ENCODE results near the gene PLA2G4E.

The PLA2G4E gene

DNA sequence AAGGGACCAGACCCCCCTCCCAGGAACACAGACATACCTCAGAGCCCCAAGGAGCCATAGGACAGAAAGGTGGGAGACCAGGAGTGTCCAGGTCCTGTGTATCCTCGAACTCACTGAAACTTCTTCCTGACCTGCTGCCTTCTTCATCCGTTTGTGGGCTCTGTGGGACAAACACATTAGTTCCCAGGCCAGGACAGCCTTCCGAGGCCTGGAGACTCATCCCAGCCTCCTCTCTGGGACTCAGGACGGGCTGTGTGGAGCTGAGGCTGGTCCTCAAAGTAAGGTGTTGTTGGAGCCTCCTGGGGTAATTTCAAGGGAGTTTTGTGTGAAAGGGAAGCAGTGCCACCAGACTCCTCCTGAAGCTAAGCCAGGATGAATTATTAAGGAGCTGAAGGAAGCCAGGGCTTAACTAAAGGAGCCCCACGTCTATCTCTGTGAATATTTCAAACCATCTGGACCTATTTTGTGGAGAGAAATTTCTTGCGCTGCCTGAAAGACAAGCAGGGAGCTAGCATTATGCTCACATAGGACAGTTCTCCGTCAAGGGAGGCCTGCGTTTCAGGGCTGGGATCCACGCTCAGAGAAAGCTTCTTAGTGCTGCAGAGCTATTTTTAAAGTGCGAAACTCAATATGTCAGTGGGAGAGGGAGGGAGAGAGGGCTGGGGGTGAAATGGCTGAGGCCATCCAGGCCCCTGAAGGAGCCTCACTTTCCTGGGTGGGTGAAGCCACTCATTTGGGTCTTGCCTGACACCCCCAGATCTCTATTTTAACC, 29.8 kb upstream of the PLA2G4E start:
- no peak for DNase-seq (ENCODE audit: low spot score)

GRCh38 chr15:42048821-42049200, 28.0 kb upstream of the PLA2G4E start:
- DNase-seq (ENCODE audit: low spot score): no peak

- DNase-seq (ENCODE audit: low spot score): no peak
These were observed 27.4 kb upstream of the PLA2G4E start for GRCh38 chr15:42048080-42048820.

DNA sequence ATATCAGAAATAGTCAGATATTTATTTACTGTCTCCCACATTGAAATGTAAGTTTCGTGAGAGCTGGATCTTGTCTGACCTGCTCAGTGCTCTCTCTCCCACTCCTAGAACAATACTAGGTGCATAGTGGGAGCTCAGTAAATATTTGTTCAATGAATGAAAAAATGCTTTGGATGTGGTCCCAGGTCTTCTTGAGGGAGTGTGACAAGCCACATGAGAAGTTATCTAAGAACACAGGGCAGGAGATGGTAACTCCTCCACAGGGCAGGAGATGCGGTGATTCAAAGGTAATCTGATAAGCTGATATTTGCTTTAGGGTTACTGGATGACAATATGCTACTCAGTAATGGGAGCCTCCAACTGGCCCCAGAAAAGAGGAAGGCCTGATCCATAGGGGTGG, 25.8 kb upstream of the PLA2G4E start:
- DNase-seq (ENCODE audit: low spot score): no peak

GRCh38 chr15:42045211-42045615, 24.4 kb upstream of the PLA2G4E start:
- no peak for DNase-seq (ENCODE audit: low spot score)

DNA sequence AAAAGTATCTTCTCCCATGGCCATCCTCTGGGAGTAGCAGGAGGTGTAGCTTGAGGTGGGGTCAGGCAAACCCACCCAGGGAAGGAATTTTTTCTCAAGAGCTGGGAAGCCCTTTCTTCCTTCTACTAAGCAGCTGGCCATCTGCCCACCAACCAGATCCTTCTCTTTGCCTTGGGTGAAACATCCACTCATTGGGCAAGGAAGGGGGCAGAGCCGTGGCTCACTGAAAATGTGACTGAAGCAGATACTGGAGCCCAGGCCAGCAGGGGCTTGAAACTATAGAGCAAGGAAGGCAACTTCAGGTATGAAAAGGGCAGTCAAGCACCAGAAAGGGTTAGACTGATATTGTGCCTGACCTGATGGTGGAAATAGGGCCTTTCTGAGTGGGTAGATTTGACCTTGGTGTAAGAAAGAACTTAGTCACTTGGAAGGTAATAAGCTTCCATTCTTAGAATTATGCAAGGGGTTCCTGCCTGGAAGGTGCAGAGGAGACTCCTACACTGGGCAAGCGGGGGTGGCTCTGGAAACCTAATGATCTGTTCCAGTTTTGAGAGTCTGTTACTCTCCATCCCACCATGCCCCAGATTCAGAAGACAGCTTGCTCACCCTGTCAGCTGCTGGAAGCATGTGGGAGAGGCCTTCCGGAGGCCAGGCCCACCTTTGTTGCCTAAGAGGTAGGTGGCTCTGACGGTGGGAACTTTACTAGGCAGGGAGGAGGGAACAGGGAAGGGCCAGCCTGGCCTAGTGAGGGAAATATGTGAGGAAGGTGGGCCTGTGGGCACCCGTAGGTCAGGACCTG, 22.0 kb upstream of the PLA2G4E start:
- DNase-seq (ENCODE audit: low spot score): no peak

- DNase-seq (ENCODE audit: low spot score): no peak
These were observed 17.6 kb upstream of the PLA2G4E start for GRCh38 chr15:42038401-42038800.

- DNase-seq (ENCODE audit: low spot score): no peak
These were observed 16.8 kb upstream of the PLA2G4E start for GRCh38 chr15:42037656-42038055.

DNA sequence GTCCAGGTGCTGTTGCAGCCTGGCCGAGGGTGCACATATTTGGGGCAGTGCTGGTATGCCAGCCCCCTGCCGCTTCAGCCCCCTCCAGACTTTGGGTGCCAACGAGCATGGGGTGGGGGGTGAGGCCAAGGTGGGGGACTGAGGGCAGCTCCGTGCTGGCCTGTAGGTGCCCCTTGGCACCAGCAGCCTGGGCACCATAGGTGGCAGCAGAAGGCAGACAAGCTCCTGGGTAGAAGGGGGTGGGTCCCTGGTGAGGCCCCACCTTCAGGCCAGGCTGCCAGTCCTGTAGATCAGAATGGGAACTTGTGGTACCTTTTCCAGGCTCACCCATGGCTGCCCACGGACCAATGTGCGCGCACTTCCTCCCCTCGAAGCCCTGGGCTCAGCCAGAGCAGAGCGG, 16.1 kb upstream of the PLA2G4E start:
- no peak for DNase-seq (ENCODE audit: low spot score)

DNA sequence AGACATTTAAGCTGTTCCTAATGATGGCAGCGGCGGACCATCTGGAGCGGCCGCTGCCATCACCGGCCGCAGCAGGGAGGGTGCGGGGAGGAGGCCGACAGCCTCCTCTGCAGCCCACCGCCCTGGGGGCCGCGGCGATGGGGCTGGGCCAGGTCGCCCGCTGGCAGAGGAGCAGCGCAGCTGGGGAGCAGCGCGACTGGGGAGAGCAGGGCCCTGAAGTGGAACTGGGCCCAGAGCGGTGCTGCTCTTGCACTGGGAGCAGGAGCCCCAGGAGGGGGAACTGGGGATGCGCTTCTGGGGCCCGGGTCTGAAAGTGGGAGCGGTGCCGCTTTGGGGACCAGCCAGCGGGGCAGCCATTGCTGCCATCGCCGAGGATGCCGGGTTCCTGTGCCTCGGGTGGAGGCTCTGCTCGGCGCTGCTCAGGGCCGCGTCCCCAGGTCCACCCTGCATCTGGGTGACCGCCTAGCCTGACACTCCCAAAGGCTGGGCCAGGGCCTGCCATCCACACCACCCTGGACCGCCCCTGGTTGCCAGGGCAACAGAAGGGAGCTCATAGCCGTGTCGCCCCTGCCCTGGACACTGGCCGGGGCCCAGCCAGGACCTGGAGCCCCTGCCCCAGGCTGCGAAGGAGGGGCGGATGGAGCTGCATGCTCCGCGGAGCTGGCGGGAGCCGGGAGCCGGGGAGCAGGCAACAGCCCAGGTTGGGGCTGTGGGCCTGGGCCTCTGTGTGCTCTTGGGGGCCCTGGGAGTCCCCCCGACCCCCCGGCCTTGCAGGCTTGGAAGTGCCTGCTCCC, 15.5 kb upstream of the PLA2G4E start:
- no peak for DNase-seq (ENCODE audit: low spot score)

GRCh38 chr15:42035435-42035761, 14.6 kb upstream of the PLA2G4E start:
- DNase-seq (ENCODE audit: low spot score): peak; percentile 28

- no peak for DNase-seq (ENCODE audit: low spot score)
These were observed 14.0 kb upstream of the PLA2G4E start for GRCh38 chr15:42034628-42035434.

GRCh38 chr15:42033214-42033873, 12.5 kb upstream of the PLA2G4E start:
- no peak for DNase-seq (ENCODE audit: low spot score)

DNA sequence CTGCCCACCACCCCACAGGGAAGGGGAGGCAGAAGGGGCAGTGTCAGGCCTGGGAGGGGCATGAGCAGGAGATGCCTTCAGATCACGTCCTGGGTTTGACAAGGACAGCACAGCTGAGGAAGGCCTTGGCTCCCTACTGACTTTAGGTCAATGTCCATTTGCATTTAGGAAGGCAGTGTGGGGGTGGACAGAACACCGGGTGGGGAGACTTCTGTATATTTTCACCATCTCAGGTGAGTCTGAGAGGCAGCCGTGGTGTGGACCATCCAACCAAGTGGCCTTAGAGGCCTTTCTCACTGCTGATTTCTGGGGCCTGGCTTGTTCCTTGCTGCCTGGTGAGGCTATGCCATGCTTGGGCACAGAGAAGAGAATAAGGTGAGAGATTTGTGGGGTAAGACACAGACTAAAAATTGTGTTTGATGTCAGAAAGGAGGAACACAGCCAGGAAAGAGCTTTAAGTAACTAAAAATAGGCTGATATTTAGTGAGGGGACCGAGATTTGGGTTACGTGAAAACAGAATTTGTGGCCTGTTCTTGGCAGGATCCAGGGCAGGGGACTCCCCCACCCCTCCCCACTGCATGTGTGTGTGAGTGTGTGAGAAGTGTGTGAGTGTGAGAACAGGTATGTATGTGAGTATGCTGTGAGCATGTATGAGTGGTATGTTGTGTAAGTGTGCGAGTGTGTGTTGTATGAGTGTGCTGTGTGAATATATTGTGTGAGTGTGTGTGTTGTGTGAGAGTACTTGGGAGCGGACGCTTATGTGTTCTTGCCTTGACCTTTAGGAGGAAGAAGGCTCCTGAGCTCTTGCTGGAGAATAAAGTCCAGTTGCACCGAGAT, 11.8 kb upstream of the PLA2G4E start:
- no peak for DNase-seq (ENCODE audit: low spot score)

DNA sequence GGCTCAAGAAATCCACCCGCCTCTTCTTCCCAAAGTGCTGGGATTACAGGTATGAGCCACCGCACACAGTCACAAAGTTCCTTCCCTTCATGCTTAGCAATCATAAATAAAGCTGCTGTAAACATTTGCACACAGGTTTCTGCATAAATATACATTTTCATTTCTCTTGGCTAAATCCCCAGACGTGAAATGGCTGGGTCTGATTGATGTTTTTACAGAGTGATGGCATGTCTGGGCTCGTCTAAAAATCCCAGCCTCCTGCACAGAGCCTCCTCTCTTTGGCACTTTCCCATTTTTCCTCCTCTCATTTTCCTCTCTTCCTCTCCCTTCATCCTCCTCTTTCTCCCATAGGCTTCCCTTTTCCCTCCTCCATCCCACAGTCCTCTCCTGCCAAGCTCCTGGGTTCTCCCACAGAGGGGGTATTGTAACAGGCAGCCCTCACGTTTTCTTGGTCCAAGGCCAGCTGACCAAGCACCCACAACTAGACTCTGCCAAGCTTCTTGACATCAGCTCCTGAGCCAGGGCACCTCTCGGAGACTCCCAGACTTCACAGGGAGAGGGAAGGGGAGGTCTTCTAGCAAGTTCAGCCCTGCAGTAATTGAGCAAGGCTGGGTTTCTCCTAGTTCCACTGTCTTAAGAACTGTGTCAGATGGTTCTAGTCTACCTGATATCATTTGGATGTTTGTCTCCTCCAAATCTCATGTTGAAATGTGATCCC, 10.5 kb upstream of the PLA2G4E start:
- DNase-seq (ENCODE audit: low spot score): no peak

- no peak for DNase-seq (ENCODE audit: low spot score)
These were observed 6.7 kb upstream of the PLA2G4E start for GRCh38 chr15:42027521-42027920.

- DNase-seq (ENCODE audit: low spot score): no peak
These were observed 3.5 kb upstream of the PLA2G4E start for GRCh38 chr15:42024303-42024702.

GRCh38 chr15:42021593-42021992, 751 bp upstream of the PLA2G4E start:
- DNase-seq (ENCODE audit: low spot score): no peak

Measured in HuH-7.5 (cell line).